GM19467 (cell line): ENCODE measurements around the gene CNN3.
"Not testable (repeated sequence)": the region's sequence is repeated elsewhere in the genome, so short reads cannot be mapped to it uniquely, and the experiment has no call there.

Source experiments
- ATAC-seq: cut with Tn5 transposase; IDR thresholded peaks from one replicate; pipeline ENCODE4 v1.9.1; 2021; ENCODE audit warnings: mild to moderate bottlenecking, moderate library complexity; ENCODE audit not compliant: unreplicated experiment

CNN3 gene

GRCh38 chr1:94949681-94950661 lies 23.1 kb upstream of the CNN3 start:
- ATAC-seq, result no peak

GRCh38 chr1:94947437-94947836 lies 20.5 kb upstream of the CNN3 start:
- no peak for ATAC-seq

GRCh38 chr1:94946886-94947285 lies 20.0 kb upstream of the CNN3 start:
- no peak for ATAC-seq

- ATAC-seq, result no peak
These were observed 15.5 kb upstream of the CNN3 start for GRCh38 chr1:94942171-94943128.

GRCh38 chr1:94941480-94941879 lies 14.6 kb upstream of the CNN3 start:
- ATAC-seq, result not testable (repeated sequence)

GRCh38 chr1:94940738-94941137 lies 13.8 kb upstream of the CNN3 start:
- ATAC-seq, result no peak

GRCh38 chr1:94937820-94938219 lies 10.9 kb upstream of the CNN3 start:
- ATAC-seq, result no peak

- no peak for ATAC-seq
These were observed 10.1 kb upstream of the CNN3 start for GRCh38 chr1:94936861-94937620.

- no peak for ATAC-seq
These were observed 8.6 kb upstream of the CNN3 start for GRCh38 chr1:94935476-94935875.

- ATAC-seq, result no peak
These were observed 8.1 kb upstream of the CNN3 start for GRCh38 chr1:94935034-94935433.

- no peak for ATAC-seq
These were observed 7.6 kb upstream of the CNN3 start for GRCh38 chr1:94934551-94934950.

- no peak for ATAC-seq
These were observed 4.4 kb upstream of the CNN3 start for GRCh38 chr1:94931254-94931841.

GRCh38 chr1:94929351-94930217 lies 2.7 kb upstream of the CNN3 start:
- no peak for ATAC-seq

- ATAC-seq, result no peak
These were observed 1.5 kb upstream of the CNN3 start for GRCh38 chr1:94928293-94928939.

- ATAC-seq, result peak; percentile 19
These were observed 680 bp upstream of the CNN3 start for GRCh38 chr1:94927405-94928175.

- ATAC-seq, result peak; percentile 19
These were observed 590 bp downstream of the CNN3 start for GRCh38 chr1:94926126-94926914.

- peak; percentile 36 for ATAC-seq
These were observed 1.3 kb downstream of the CNN3 start for GRCh38 chr1:94925561-94926125.
